Psoas muscle (tissue), 8 donors: Measurements from ENCODE around the gene GRIN1. TPM values are rescaled to one million over a fixed set of nuclear protein-coding genes. Genes with fewer than 3 reads are reported as not detected.

Experiments used
- ATAC-seq, 4 donors: fragments of 200-7000 bp; cut with Tn5 transposase; one replicate each; pipeline ENCODE4 v1.9.1; 2020; ENCODE audit warnings: moderate library complexity in 3 of 4, mild to moderate bottlenecking in 2 of 4
- DNase-seq, 2 donors: peaks; one replicate each; pipeline ENCODE4 v3.0.0-alpha.2; 2020
- H3K27ac ChIP-seq: fragments of 200-600 bp; one replicate; pipeline ENCODE4 v1.8.0; 2022
- H3K27me3 ChIP-seq, 3 donors: fragments of 200-600 bp in 1 of 3; one replicate each; pipeline versions ENCODE4 v1.6.1 to v1.8.0; 2013 to 2022; ENCODE audit warnings: low read length in 2 of 3, mild to moderate bottlenecking in 2 of 3, moderate library complexity in 1 of 3; ENCODE audit not compliant: insufficient read depth in 3 of 3
- H3K36me3 ChIP-seq, 2 donors: fragments of 200-600 bp in 1 of 2; one replicate each; pipeline versions ENCODE4 v1.6.1 to v1.8.0; 2013 to 2022; ENCODE audit warnings: low read depth in 1 of 2, mild to moderate bottlenecking in 1 of 2, moderate library complexity in 1 of 2; ENCODE audit not compliant: insufficient read depth in 1 of 2
- H3K4me1 ChIP-seq: fragments of 200-600 bp; one replicate; pipeline ENCODE4 v1.8.0; 2022
- H3K4me3 ChIP-seq: fragments of 200-600 bp; one replicate; pipeline ENCODE4 v1.8.0; 2022; ENCODE audit warnings: mild to moderate bottlenecking
- H3K9me3 ChIP-seq: fragments of 200-600 bp; one replicate; pipeline ENCODE4 v1.8.0; 2022
- CTCF ChIP-seq: fragments of 200-600 bp; IDR thresholded peaks from one replicate; pipeline ENCODE4 v1.8.0; 2022; ENCODE audit warnings: antibody characterized with exemption
- WGBS, 3 donors: extraction: QIAGEN DNeasy Blood & Tissue Kit; methylation state at CpG; one replicate each; pipeline versions ENCODE4 v1.1.6 to v1.1.7; 2013; 5-methylcytosine and 5-hydroxymethylcytosine counted together
- intact Hi-C, 2 donors: fragments of 100-400 bp; cut with DNase I; formaldehyde crosslinking; loops; one replicate each; pipeline versions ENCODE4 v1.11.0 to v1.14.2; 2022
- polyA plus RNA-seq, 3 donors: library from polyadenylated mRNA; stranded (reverse); fragments of 200-250 nt; gene quantifications; one replicate each; pipeline ENCODE4 v1.2.3, GENCODE V29; 2013
- total RNA-seq, 4 donors: library from RNA; stranded (reverse); fragmentation: NEBNext Ultra II Directional in 2 of 4; extraction: Animal tissue kit (Norgen Biotek cat#: 25700) in 2 of 4; gene quantifications; one replicate each; pipeline versions ENCODE4 v1.2.1 to v1.2.4, GENCODE V29; 2021 to 2023
- donor health status: healthy with polysubstance abuse.
- donor health status: DM: no; HTN: no; CAD: no; lungs with moderate emphysema.
- donor health status: Bipolar disorder and iron deficiency.
- donor health status: healthy.
- donor health status: DM: yes; HTN: yes; CAD: no.
- donor health status: DM: no; HTN: no; CAD: no.
- donor health status: DM: no; HTN: no; CAD: no.
- donor health status: DM: yes; HTN: yes; CAD: no.

The GRIN1 gene
- total and polyA plus RNA-seq, 7 donors, result 0.06 TPM; not detected in 6

GRCh38 chr9:137212520-137212919, 73.6 kb downstream of the GRIN1 start:
- Histone ChIP-seq H3K27me3 (no peaks in the 10 kb centered on the region), H3K4me3 (no peak overlapping the region), H3K36me3 (peaks cover 0 to 12% of the 10 kb centered on the region in 2 donors), H3K4me1 (no peaks in the 10 kb centered on the region), H3K9me3 (no peaks in the 10 kb centered on the region), H3K27ac (no peak overlapping the region)
- ATAC-seq, result no peak
- TF ChIP-seq CTCF, result no peak
- no peak for DNase-seq
- WGBS, 3 donors, result 66 to 76% (median 72%) methylated on average over 20 to 21 of the region's 21 CpGs
- intact Hi-C loops, result no loop called here

- no peak overlapping the region for H3K27ac ChIP-seq
- ATAC-seq, result no peak
- no peak overlapping the region for H3K4me3 ChIP-seq
- no peak for DNase-seq
- H3K27me3 ChIP-seq, result no peaks in the 10 kb centered on the region
- no peaks in the 10 kb centered on the region for H3K4me1 ChIP-seq
- H3K9me3 ChIP-seq, result no peaks in the 10 kb centered on the region
- WGBS, 3 donors, result 80 to 88% (median 81%) methylated on average over 49 of the region's 49 CpGs
- intact Hi-C loops, result no loop called here
- peaks cover 0 to 12% of the 10 kb centered on the region in 2 donors for H3K36me3 ChIP-seq
- TF ChIP-seq CTCF, result no peak
These were observed 74.5 kb downstream of the GRIN1 start for GRCh38 chr9:137213160-137214060.

- Histone ChIP-seq H3K4me1 (no peaks in the 10 kb centered on the region), H3K27ac (no peak overlapping the region), H3K4me3 (no peak overlapping the region), H3K36me3 (peaks cover 0 to 12% of the 10 kb centered on the region in 2 donors), H3K27me3 (no peaks in the 10 kb centered on the region), H3K9me3 (no peaks in the 10 kb centered on the region)
- no peak for ATAC-seq
- intact Hi-C loops, result no loop called here
- TF ChIP-seq CTCF, result no peak
- DNase-seq, result no peak
- WGBS, 3 donors, result 91 to 93% (median 92%) methylated on average over 19 of the region's 19 CpGs
These were observed 75.7 kb downstream of the GRIN1 start for GRCh38 chr9:137214620-137215019.

GRCh38 chr9:137215196-137215986, 76.4 kb downstream of the GRIN1 start:
- intact Hi-C loops, result no loop called here
- Histone ChIP-seq H3K4me3 (no peak overlapping the region), H3K4me1 (no peaks in the 10 kb centered on the region), H3K9me3 (no peaks in the 10 kb centered on the region), H3K27me3 (no peaks in the 10 kb centered on the region), H3K36me3 (peaks cover 0 to 12% of the 10 kb centered on the region in 2 donors), H3K27ac (no peak overlapping the region)
- 91 to 94% (median 92%) methylated on average over 20 to 22 of the region's 22 CpGs for WGBS, 3 donors
- TF ChIP-seq CTCF, result no peak
- DNase-seq (no peak), ATAC-seq (no peak)
